Mucosa of rectum (tissue), 2 donors: ENCODE data around the gene ACSS1.

Experiments used
- H3K27ac ChIP-seq, 2 donors: one replicate each; pipeline ENCODE4 v1.7.0; 2013; ENCODE audit warnings: inconsistent platforms in 2 of 2, low read depth in 2 of 2, low read length in 2 of 2
- H3K27me3 ChIP-seq, 2 donors: one replicate each; pipeline ENCODE4 v1.7.0; 2013; ENCODE audit warnings: low read length in 2 of 2; ENCODE audit not compliant: control insufficient read depth in 2 of 2, insufficient read depth in 2 of 2
- H3K36me3 ChIP-seq, 2 donors: one replicate each; pipeline ENCODE4 v1.7.0; 2013; ENCODE audit warnings: low read length in 2 of 2; ENCODE audit not compliant: control insufficient read depth in 2 of 2, insufficient read depth in 2 of 2
- H3K4me1 ChIP-seq, 2 donors: one replicate each; pipeline ENCODE4 v1.7.0; 2013; ENCODE audit warnings: low read length in 2 of 2, mild to moderate bottlenecking in 1 of 2; ENCODE audit not compliant: control insufficient read depth in 2 of 2, insufficient read depth in 2 of 2
- H3K4me3 ChIP-seq, 2 donors: one replicate each; pipeline ENCODE4 v1.7.0; 2013; ENCODE audit warnings: low read length in 2 of 2
- H3K9ac ChIP-seq, 2 donors: one replicate each; pipeline ENCODE4 v1.7.0; 2013; ENCODE audit warnings: low read length in 2 of 2, low read depth in 1 of 2, mild to moderate bottlenecking in 1 of 2
- H3K9me3 ChIP-seq, 2 donors: one replicate each; pipeline ENCODE4 v1.7.0; 2013; ENCODE audit warnings: low read length in 2 of 2; ENCODE audit not compliant: control insufficient read depth in 2 of 2
- donor health status: healthy.
- donor health status: Normal muscosa, but diverticular disease.

ACSS1 gene

GRCh38 chr20:25020901-25021301 lies 37.0 kb downstream of the ACSS1 start:
- H3K36me3 ChIP-seq = peaks cover 8 to 33% of the 10 kb centered on the region in 2 donors
- H3K9ac ChIP-seq = no peak overlapping the region

DNA sequence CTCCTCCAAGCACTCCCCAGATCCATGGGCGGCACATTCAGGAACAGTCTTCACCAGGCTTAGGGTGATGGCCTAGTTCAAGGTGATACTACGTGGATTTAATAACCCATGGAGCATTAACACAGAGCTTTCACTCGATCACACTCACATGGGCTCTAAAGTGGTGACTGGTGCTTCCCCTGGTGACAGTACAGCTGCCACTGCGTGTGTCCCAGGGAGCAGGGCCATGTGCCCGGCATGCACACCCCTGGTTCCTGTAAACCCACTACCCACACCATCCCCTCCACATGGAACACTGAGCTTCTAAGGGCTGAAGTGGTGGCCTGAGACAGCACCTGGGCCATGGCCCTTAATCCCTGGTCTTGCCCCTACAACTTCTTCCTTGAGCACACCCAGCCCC lies 37.6 kb downstream of the ACSS1 start:
- Histone ChIP-seq H3K36me3 (peaks cover 10 to 33% of the 10 kb centered on the region in 2 donors), H3K4me1 (peaks cover 14% of the 10 kb centered on the region in 2 donors), H3K4me3 (no peak overlapping the region), H3K9me3 (no peaks in the 10 kb centered on the region), H3K9ac (no peak overlapping the region), H3K27ac (no peak overlapping the region), H3K27me3 (no peaks in the 10 kb centered on the region)

More at GRCh38 chr20:25020901-25021301, 37.0 kb downstream of the ACSS1 start:
- Histone ChIP-seq H3K4me1 (peaks cover 14% of the 10 kb centered on the region in 2 donors), H3K27me3 (no peaks in the 10 kb centered on the region), H3K9me3 (no peaks in the 10 kb centered on the region), H3K27ac (no peak overlapping the region), H3K4me3 (no peak overlapping the region)

- Histone ChIP-seq H3K4me1 (peaks cover 14% of the 10 kb centered on the region in 2 donors), H3K36me3 (peaks cover 10 to 32% of the 10 kb centered on the region in 2 donors), H3K4me3 (no peak overlapping the region), H3K9me3 (no peaks in the 10 kb centered on the region), H3K27ac (no peak overlapping the region), H3K9ac (no peak overlapping the region), H3K27me3 (no peaks in the 10 kb centered on the region)
Observed at GRCh38 chr20:25019381-25020155, 38.4 kb downstream of the ACSS1 start.

GRCh38 chr20:25018841-25019240 lies 39.1 kb downstream of the ACSS1 start:
- peaks cover 14% of the 10 kb centered on the region in 2 donors for H3K4me1 ChIP-seq
- no peak overlapping the region for H3K4me3 ChIP-seq
- no peaks in the 10 kb centered on the region for H3K9me3 ChIP-seq
- H3K9ac ChIP-seq = no peak overlapping the region
- H3K36me3 ChIP-seq = peaks cover 13 to 39% of the 10 kb centered on the region in 2 donors
- no peaks in the 10 kb centered on the region for H3K27me3 ChIP-seq
- H3K27ac ChIP-seq = no peak overlapping the region

- Histone ChIP-seq H3K4me3 (no peak overlapping the region), H3K27ac (no peak overlapping the region), H3K36me3 (peaks cover 18 to 44% of the 10 kb centered on the region in 2 donors), H3K9me3 (no peaks in the 10 kb centered on the region), H3K27me3 (no peaks in the 10 kb centered on the region), H3K9ac (no peak overlapping the region), H3K4me1 (peaks cover 14% of the 10 kb centered on the region in 2 donors)
Observed at GRCh38 chr20:25018425-25018824, 39.5 kb downstream of the ACSS1 start.

- Histone ChIP-seq H3K9me3 (no peaks in the 10 kb centered on the region), H3K9ac (no peak overlapping the region), H3K4me3 (no peak overlapping the region), H3K27ac (peak overlapping the region in 1 of 2 donors; percentile 30), H3K27me3 (no peaks in the 10 kb centered on the region), H3K36me3 (peaks cover 28 to 54% of the 10 kb centered on the region in 2 donors), H3K4me1 (peaks cover 11% of the 10 kb centered on the region in 2 donors)
Observed at GRCh38 chr20:25017257-25017803, 40.6 kb downstream of the ACSS1 start.

GRCh38 chr20:25016471-25016870 lies 41.5 kb downstream of the ACSS1 start:
- H3K27me3 ChIP-seq = no peaks in the 10 kb centered on the region
- H3K9me3 ChIP-seq = no peaks in the 10 kb centered on the region
- peak overlapping the region in 1 of 2 donors; percentile 33 for H3K27ac ChIP-seq
- peaks cover 35 to 61% of the 10 kb centered on the region in 2 donors for H3K36me3 ChIP-seq
- no peak overlapping the region for H3K9ac ChIP-seq
- peaks cover 11% of the 10 kb centered on the region in 2 donors for H3K4me1 ChIP-seq
- H3K4me3 ChIP-seq = no peak overlapping the region

DNA sequence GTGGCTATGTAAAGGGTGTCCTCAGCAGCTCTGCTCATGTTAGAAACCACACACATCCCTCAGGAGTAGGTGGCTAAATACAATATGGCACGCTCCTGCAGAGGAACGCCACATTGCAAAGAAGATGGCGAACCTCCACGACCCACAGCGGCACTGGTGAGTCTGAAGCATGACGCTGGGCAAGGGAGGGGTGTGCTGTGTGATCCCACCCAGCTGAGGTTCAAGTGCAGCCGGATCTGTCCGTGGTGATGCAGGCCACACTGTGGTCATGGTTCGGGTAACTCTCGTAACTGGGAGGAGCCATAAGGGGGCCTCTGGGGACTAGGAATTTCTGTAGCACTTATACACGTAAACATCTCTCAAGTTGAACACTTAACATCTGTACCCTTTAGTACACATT lies 42.0 kb downstream of the ACSS1 start:
- peak overlapping the region in 1 of 2 donors; percentile 33 for H3K27ac ChIP-seq

GRCh38 chr20:25014816-25015215 lies 43.1 kb downstream of the ACSS1 start:
- H3K4me1 ChIP-seq = peaks cover 11% of the 10 kb centered on the region in 2 donors
- no peaks in the 10 kb centered on the region for H3K27me3 ChIP-seq
- peaks cover 33 to 65% of the 10 kb centered on the region in 2 donors for H3K36me3 ChIP-seq
- H3K9ac ChIP-seq = no peak overlapping the region
- no peaks in the 10 kb centered on the region for H3K9me3 ChIP-seq
- H3K4me3 ChIP-seq = no peak overlapping the region
- no peak overlapping the region for H3K27ac ChIP-seq

More for the DNA sequence above, 42.0 kb downstream of the ACSS1 start:
- Histone ChIP-seq H3K27me3 (no peaks in the 10 kb centered on the region), H3K9ac (no peak overlapping the region), H3K9me3 (no peaks in the 10 kb centered on the region), H3K4me3 (no peak overlapping the region), H3K36me3 (peaks cover 35 to 61% of the 10 kb centered on the region in 2 donors), H3K4me1 (peaks cover 11% of the 10 kb centered on the region in 2 donors)
